ENCODE data around the gene ARMC2.

ARMC2 gene

DNA sequence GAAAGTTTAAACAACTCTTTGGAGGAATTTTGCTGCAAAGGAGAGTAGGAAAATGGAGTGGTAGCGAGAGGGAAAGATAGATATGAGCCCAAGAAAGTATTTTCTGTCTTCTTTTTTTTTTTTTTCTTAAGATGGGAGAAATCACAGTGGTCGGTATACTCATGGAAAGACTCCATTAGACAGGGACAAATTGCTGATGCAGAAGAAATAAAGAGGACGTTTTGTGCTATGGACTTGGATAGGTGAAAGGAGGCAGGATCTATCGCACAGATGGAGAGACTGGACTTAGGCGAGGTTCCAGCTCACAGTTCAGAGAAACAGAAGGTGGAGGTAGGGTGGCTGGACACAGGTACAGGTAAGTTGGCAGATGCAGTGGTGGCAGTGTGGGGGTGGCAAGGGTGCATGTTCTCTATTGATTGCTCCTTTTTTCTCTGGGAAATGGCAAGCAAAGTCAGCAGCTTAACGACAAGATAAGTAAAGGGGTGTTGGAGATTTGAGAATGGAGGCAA lies 44.2 kb upstream of the ARMC2 start:
- no peak for DNase-seq (ENCODE audit: low read depth)
- H3K4me3 ChIP-seq (ENCODE audit: low read depth, low read length), result no peak overlapping the region
- TF ChIP-seq, protein P1, sequence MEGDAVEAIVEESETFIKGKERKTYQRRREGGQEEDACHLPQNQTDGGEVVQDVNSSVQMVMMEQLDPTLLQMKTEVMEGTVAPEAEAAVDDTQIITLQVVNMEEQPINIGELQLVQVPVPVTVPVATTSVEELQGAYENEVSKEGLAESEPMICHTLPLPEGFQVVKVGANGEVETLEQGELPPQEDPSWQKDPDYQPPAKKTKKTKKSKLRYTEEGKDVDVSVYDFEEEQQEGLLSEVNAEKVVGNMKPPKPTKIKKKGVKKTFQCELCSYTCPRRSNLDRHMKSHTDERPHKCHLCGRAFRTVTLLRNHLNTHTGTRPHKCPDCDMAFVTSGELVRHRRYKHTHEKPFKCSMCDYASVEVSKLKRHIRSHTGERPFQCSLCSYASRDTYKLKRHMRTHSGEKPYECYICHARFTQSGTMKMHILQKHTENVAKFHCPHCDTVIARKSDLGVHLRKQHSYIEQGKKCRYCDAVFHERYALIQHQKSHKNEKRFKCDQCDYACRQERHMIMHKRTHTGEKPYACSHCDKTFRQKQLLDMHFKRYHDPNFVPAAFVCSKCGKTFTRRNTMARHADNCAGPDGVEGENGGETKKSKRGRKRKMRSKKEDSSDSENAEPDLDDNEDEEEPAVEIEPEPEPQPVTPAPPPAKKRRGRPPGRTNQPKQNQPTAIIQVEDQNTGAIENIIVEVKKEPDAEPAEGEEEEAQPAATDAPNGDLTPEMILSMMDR (conservative IDR thresholded peaks at IDR 0.05; ENCODE audit: low read depth, low read length), result no peak

DNA sequence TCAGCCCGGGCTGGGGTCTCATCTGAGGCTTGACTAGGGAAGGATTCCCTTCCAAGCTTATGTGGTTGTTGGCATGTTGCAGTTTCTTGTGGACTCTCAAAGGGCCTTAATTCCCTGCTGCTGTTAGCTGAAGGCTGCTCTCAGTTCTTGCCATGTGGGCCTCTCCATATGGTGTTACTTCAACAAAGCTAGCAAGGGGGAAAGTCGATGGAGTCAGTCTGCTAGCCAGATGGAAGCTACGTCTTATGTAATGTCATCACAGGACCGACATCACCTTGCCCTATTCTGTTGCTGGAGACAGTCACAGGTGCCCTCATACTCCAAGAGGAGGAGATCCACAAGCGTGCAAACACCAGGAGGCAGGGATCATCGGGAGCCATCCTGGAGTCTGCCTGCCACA lies 43.3 kb upstream of the ARMC2 start:
- TF ChIP-seq, protein P1 (conservative IDR thresholded peaks at IDR 0.05; ENCODE audit: low read depth, low read length), result no peak
- DNase-seq (ENCODE audit: low read depth), result no peak
- H3K4me3 ChIP-seq (ENCODE audit: low read depth, low read length), result no peak overlapping the region

DNA sequence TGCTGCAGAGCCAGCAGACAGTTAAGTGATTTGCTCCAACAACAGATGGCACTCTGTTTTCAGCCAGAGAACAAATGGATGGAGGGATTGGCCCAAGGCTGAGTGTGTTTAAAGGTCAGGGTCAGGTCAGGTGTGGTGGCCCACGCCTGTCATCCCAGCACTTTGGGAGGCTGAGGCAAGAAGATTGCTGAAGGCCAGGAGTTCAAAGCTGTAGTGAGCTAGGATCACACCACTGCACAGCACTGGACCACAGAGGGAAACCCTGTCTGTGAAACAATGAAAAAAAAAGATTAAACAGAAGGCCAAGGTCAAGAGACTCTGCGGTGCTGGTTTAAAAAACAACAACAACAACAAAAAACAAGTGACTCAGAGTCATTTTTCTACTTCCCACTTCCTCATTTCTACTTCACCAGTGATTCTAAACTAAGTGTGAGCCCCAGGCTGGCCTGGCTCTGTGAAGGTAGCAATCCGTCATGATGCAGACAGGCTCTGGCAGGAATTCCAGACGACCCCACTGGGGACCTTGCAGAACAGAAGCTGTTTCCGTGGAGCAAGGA lies 42.5 kb upstream of the ARMC2 start:
- DNase-seq (ENCODE audit: low read depth), result no peak
- TF ChIP-seq, protein P1 (conservative IDR thresholded peaks at IDR 0.05; ENCODE audit: low read depth, low read length), result no peak
- H3K4me3 ChIP-seq (ENCODE audit: low read depth, low read length), result no peak overlapping the region

DNA sequence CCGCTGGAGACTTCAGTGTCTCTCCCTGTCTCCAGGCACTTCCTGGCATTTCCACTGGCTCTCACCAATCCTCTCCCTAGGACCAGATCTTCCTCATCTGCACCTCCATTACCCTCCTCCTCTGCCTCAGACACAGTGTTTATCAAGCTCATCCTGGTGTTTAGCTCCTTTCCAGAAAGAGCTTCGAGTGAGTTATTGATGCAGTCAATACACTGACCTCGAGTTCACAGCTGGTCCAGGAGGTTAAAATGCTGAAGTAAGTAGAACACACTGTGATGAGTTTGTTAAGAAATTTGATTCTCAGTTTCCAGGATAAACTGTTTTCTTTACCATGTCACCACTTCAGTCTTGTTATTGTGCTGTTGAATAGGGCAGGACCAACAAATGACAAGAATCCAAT lies 42.1 kb upstream of the ARMC2 start:
- no peak overlapping the region for H3K4me3 ChIP-seq (ENCODE audit: low read depth, low read length)
- peak; percentile 18 for DNase-seq (ENCODE audit: low read depth)
- TF ChIP-seq, protein P1 (conservative IDR thresholded peaks at IDR 0.05; ENCODE audit: low read depth, low read length), result no peak

DNA sequence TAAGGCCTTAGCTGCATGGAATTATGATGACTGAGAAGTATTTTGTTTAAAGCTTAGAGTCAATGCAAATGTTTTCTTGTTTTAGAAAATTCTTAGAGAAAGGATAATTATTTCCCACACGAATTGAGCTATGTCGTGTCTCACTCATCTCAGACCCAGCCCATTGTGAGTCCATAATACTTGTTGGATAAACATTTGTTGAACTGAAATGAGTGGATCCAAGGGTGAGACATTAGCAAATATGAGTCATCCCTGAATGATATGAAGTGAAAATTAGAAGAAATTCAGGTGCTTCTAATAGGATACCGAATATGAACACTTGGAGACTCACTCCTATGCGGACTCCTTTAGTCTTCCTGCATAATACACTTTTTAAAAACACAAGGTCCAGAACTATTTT lies 41.6 kb upstream of the ARMC2 start:
- no peak overlapping the region for H3K4me3 ChIP-seq (ENCODE audit: low read depth, low read length)
- DNase-seq (ENCODE audit: low read depth), result no peak
- TF ChIP-seq, protein P1 (conservative IDR thresholded peaks at IDR 0.05; ENCODE audit: low read depth, low read length), result no peak

DNA sequence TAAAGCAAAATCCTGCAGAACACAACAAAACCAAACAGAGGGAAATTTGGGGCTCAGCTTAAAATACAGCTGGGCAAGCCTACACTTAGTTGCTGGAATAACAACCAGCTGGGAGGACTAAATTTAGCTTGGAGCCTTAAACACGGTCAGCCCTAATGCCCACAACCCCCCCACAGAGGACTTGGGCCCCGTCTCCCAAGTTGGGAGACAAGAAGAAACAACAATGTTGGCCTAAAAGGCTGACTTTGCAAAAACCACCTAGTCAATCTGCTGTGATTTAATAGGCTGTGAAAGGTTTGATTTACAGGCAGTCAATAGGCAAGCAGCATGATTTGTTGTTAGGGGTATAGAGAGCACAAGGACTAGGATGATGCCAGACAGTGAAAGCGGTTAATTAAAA lies 40.3 kb upstream of the ARMC2 start:
- H3K4me3 ChIP-seq (ENCODE audit: low read depth, low read length), result no peak overlapping the region
- TF ChIP-seq, protein P1 (conservative IDR thresholded peaks at IDR 0.05; ENCODE audit: low read depth, low read length), result no peak
- no peak for DNase-seq (ENCODE audit: low read depth)

DNA sequence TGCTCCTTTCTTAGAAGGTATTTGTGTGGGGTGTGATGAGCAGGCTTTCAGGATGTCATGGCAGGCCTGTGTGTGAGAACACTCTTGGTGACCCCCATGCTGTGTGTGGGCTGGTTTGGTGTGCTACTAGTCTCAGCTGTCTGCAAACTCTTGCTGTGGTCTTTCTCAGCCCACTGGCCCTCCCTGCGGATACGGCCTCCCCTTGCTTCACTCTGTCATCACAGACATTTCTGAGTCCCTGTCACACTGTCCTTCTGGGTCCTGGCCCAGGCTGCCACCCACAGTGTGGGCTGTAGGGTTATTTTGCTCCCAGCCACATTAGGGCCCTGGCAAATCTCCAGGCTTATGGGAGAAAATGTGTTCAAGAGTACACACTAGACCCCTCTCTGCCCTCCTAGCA lies 39.0 kb upstream of the ARMC2 start:
- TF ChIP-seq, protein P1 (conservative IDR thresholded peaks at IDR 0.05; ENCODE audit: low read depth, low read length), result no peak
- DNase-seq (ENCODE audit: low read depth), result no peak
- no peak overlapping the region for H3K4me3 ChIP-seq (ENCODE audit: low read depth, low read length)
